ENCODE measurements around the gene RASGEF1B. TPM values are rescaled to one million over a fixed set of nuclear protein-coding genes. Genes with fewer than 3 reads are reported as not detected.

RASGEF1B gene
- total RNA-seq: 10 to 100 TPM in 1 of 4 donors, 1 to 10 TPM in 3; 9.0 to 10.6 (median 9.2) TPM
- polyA plus RNA-seq: 4.3 TPM
- long read RNA-seq, donor 1, partial matches to known transcripts: 0 of 8 reads
- long read RNA-seq, donor 1, other reads (novel, unspliced or antisense): 8 of 8 reads
- long read RNA-seq, donor 2, partial matches to known transcripts: 0 of 1 reads
- long read RNA-seq, donor 2, other reads (novel, unspliced or antisense): 0 of 1 reads
- long read RNA-seq, donor 3, partial matches to known transcripts: 2 of 12 reads
- long read RNA-seq, donor 3, other reads (novel, unspliced or antisense): 6 of 12 reads
- long read RNA-seq, donor 4: 0 reads

DNA sequence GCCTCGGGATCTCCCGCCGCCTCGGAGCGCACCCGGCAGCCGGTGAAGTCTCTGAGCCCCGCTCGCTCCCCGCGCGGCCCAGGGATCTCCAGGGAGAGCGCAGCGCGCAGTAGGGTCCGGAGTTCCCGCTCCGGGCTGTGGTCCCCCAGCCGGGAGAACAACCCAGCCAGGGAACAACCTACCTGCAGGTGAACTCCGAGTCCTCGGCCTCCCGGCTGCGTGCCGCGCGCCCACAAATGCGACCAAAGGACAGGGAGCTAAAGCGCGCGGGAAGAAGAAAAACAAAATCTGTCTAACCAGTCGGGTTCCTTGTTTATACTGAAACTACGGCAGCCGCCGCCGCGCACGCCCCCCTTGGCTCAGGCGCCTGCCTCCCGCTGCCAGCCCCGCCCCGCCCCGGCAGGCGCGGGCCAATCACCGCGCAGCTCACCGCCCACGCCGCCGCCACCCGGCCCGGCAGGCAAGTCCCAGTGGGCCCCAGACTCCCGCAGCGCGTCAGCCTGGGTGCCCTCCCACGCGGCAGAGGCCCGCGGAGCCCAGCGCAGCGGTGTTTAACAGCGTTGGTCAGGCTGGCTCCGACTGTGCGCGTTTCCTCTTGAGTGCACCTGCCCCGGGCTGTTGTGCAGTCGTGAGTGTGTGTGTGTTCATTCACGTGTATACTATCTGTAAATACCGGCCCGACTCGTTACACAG, at the start of gene RASGEF1B:
RASGEF1B (minus strand) TSS at position 320 of the 693 bp plus-strand sequence. CDS start 12,399 bp downstream, outside the sequence.
- DNase-seq: peak; percentile 91 to 96 (median 96)
- Histone ChIP-seq H3K4me1 (ENCODE audit: control insufficient read depth, insufficient read depth, low read length) (no peaks in the 10 kb centered on the region), H3K27me3 (ENCODE audit: control insufficient read depth, insufficient read depth) (no peaks in the 10 kb centered on the region), H3K27ac (ENCODE audit: low read length) (peak within 1 kb of the TSS; percentile 89), H3K9me3 (ENCODE audit: control insufficient read depth, low read length) (no peaks in the 10 kb centered on the region), H3K4me3 (ENCODE audit: low read length) (peak within 1 kb of the TSS; percentile 81)
- intact Hi-C loops (cut with DNase I): no loop called here
- peak; percentile 98 to 99 for ATAC-seq
- WGBS: under 1% methylated on average over 71 of the region's 71 CpGs

DNA sequence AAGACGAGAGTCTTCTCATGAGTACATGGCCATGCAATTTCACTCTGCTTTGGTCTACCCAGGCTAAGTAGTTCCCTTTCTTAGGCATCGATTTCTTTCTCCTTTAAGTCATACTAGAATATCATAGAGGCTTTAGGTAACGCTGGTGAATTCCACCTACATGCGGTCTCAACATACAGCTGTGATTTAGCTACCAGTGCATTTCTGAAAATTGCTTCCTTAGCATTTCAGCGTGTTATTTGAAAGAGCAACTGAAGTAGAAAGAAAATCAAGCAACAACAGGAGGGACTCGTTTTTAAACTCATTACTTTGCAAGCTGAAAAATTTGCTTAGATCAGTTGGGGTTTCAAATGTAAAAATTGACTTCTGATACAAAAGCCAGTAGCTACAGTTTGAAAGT, 48.1 kb upstream of the RASGEF1B start:
- Histone ChIP-seq H3K27ac (ENCODE audit: low read length) (no peak overlapping the region), H3K9me3 (ENCODE audit: control insufficient read depth, low read length) (no peaks in the 10 kb centered on the region), H3K4me3 (ENCODE audit: low read length) (no peak overlapping the region), H3K4me1 (ENCODE audit: control insufficient read depth, insufficient read depth, low read length) (no peaks in the 10 kb centered on the region), H3K27me3 (ENCODE audit: control insufficient read depth, insufficient read depth) (no peaks in the 10 kb centered on the region)
- intact Hi-C loops (cut with DNase I): no loop called here
- WGBS: 84% methylated on average over 6 of the region's 6 CpGs
- no peak for DNase-seq
- ATAC-seq: no peak

DNA sequence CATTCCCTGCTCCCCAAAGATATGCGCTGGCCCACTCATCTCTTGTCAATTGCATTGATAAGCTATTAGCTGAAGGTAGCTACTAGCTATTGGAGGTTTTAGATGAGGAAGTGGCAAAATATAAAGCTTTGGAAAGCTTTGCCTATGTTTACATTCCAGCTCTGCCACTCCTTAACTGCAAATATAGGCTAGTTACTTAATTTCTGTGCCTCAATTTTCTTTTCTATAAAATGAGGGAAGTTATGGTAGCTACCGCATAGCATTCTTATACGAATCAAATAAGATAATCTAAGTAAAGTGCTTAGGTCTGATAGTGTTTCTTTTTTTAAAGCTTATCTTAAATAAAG, 47.7 kb upstream of the RASGEF1B start:
- WGBS: 97% methylated on average over 3 of the region's 3 CpGs
- Histone ChIP-seq H3K27ac (ENCODE audit: low read length) (no peak overlapping the region), H3K4me3 (ENCODE audit: low read length) (no peak overlapping the region), H3K9me3 (ENCODE audit: control insufficient read depth, low read length) (no peaks in the 10 kb centered on the region), H3K4me1 (ENCODE audit: control insufficient read depth, insufficient read depth, low read length) (no peaks in the 10 kb centered on the region), H3K27me3 (ENCODE audit: control insufficient read depth, insufficient read depth) (no peaks in the 10 kb centered on the region)
- ATAC-seq (no peak), DNase-seq (no peak)
- intact Hi-C loops (cut with DNase I): no loop called here

DNA sequence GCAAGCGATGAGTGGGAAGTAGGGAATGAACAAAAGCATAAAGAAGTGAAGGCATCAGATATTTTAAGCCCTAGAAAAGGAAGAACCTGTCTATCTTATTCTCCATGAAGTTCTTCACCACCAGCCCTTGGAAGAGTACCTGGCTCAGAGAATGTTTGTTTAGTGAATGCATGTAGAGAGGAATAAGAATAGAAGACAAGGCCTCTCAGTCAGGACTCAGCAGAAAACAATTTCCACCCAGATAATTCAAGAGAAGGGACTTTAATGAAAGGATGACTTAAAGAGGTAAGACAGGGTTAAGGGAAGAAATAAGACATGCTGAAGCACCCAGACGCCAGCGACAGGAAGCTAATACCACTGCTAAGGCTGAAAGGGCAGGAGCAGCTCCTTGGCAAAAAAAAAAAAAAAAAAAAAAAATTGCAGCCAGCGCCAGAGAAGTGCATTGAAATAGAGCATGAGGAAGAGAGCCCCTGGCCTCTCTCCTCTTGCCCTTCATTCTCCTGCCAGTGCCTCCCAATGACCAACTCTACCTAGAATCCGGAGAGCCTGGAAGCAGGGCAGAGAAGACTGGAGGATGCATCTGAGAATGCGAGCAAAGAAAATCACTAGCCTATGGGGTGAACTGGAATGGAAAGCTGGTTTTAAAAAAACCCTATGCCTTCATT, 47.2 kb upstream of the RASGEF1B start:
- intact Hi-C loops (cut with DNase I): no loop called here
- Histone ChIP-seq H3K9me3 (ENCODE audit: control insufficient read depth, low read length) (no peaks in the 10 kb centered on the region), H3K27me3 (ENCODE audit: control insufficient read depth, insufficient read depth) (no peaks in the 10 kb centered on the region), H3K4me1 (ENCODE audit: control insufficient read depth, insufficient read depth, low read length) (no peaks in the 10 kb centered on the region), H3K4me3 (ENCODE audit: low read length) (no peak overlapping the region), H3K27ac (ENCODE audit: low read length) (no peak overlapping the region)
- 82% methylated on average over 6 of the region's 6 CpGs for WGBS
- no peak for ATAC-seq
- no peak for DNase-seq

DNA sequence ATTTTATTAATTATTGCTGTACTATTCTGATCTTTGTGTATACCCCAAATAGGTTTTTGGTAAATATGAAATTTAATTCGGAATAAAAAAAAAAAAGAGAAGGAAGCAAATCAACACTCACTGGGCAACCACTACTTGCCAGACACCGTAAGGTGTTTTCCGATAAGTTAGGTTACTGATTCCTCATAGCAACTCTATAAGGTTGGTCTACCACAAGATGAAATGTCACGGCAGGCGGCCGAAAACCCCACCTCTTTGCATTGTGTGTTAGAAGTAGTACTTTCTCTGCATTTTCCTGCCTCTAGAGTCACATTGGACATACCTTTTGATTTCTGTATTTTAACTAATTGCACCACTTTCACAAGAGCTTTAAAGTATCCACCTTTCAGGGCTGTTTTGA, 44.5 kb upstream of the RASGEF1B start:
- ATAC-seq: no peak
- H3K27ac ChIP-seq (ENCODE audit: low read length): no peak overlapping the region
- no peaks in the 10 kb centered on the region for H3K9me3 ChIP-seq (ENCODE audit: control insufficient read depth, low read length)
- 94% methylated on average over 6 of the region's 6 CpGs for WGBS
- no peak overlapping the region for H3K4me3 ChIP-seq (ENCODE audit: low read length)
- intact Hi-C loops (cut with DNase I): no loop called here
- H3K27me3 ChIP-seq (ENCODE audit: control insufficient read depth, insufficient read depth): no peaks in the 10 kb centered on the region
- no peaks in the 10 kb centered on the region for H3K4me1 ChIP-seq (ENCODE audit: control insufficient read depth, insufficient read depth, low read length)
- DNase-seq: no peak

DNA sequence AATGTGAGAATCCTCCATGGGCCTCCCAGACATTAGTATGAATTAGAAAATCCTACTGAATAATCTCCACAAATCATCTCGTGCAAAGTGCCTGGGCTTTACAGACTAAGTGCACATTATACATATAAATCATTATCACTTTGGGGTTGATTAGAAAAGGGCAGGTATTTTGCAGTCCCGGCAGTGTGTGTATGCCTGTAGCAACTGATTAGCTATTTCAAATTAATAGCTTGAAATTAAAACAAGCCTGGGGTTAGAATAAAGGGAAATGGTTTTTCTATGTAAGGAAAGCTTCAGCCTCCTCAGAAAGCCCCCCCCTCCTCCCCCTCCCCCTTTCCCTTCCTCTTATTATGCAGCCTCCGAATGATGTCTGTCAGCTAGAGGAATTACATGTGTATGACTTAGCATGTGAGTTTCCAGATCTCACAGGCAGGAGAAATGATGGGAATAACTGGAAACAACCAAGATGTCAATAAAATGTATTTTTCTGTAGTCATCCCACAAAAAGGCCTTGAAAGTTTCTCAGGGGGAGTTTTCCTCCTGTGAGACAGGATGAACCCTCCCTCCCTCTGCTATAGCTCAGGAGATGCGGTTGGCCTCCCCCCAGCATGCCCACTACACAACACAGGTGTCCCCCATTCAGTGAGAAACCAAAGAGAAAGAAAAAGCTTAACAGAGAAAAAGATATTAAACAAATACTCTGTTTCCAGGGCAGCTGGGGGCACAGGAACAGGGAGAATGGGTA, 41.2 kb upstream of the RASGEF1B start:
- H3K9me3 ChIP-seq (ENCODE audit: control insufficient read depth, low read length): no peaks in the 10 kb centered on the region
- ATAC-seq (no peak), DNase-seq (no peak)
- no peak overlapping the region for H3K4me3 ChIP-seq (ENCODE audit: low read length)
- intact Hi-C loops (cut with DNase I): no loop called here
- H3K27me3 ChIP-seq (ENCODE audit: control insufficient read depth, insufficient read depth): no peaks in the 10 kb centered on the region
- H3K27ac ChIP-seq (ENCODE audit: low read length): no peak overlapping the region
- WGBS: 54% methylated on average over 4 of the region's 4 CpGs
- H3K4me1 ChIP-seq (ENCODE audit: control insufficient read depth, insufficient read depth, low read length): no peaks in the 10 kb centered on the region

DNA sequence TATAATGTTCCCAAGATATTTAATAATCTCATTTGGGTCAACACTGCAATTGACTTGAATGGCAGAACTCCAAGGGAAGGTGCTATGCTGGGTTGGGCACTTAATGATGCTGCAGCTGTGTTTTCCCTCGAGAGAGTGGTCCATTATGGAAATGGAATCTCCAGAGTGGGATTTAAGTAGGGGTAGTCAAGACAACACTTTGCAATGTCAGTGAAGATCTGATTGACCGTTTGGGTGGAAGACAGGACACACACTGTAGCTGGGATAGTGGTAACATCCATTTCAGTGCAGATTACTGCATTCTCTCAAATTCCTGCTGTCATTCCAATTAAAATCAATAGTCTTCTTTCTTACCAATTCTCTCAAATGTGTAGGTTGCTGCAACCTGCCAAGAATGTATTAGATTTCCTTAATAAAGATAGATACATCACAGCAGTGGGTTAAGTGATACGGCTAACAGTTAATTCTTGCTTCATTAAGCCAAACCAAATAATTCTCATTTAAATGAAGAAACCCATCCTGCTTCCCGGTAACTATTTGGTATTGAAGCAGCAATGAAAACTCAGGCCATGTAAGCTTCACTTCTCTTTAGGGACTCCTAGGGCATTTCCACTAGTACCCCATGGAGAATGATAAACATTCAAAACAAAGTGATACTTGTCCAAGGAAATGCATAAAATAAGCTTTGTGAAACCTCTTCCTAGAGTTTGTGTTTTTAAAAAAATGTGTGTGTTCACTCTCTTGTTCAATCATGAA, 40.5 kb upstream of the RASGEF1B start:
- H3K4me1 ChIP-seq (ENCODE audit: control insufficient read depth, insufficient read depth, low read length): no peaks in the 10 kb centered on the region
- intact Hi-C loops (cut with DNase I): no loop called here
- H3K27me3 ChIP-seq (ENCODE audit: control insufficient read depth, insufficient read depth): no peaks in the 10 kb centered on the region
- H3K27ac ChIP-seq (ENCODE audit: low read length): no peak overlapping the region
- H3K4me3 ChIP-seq (ENCODE audit: low read length): no peak overlapping the region
- H3K9me3 ChIP-seq (ENCODE audit: control insufficient read depth, low read length): no peaks in the 10 kb centered on the region
- no peak for ATAC-seq
- DNase-seq: no peak
- WGBS: 78% methylated on average over 4 of the region's 4 CpGs

DNA sequence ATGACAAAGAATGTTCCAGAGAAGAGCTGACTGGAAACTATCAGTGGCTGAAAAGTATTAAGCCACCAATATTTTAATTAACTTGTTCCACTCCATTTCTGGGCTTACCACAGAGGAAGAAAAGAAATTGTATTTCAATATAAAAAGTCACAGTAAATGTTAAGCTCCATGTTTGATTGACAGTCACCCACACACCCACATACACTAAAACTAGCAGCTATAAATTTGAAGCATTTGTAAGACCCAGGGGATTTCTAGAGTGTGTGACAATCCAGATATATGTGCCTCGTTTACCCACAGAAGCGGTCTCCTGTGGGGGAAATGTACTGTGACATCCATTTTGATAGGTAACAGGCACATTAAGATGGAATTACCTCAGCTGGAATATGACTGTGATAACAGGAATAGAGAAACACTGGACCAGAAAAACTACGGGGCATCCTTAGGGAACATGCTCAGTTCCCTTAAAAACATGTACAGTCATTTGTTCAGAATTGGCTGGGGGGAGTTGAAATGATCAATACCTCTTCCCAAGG, 39.0 kb upstream of the RASGEF1B start:
- Histone ChIP-seq H3K27ac (ENCODE audit: low read length) (no peak overlapping the region), H3K4me1 (ENCODE audit: control insufficient read depth, insufficient read depth, low read length) (no peaks in the 10 kb centered on the region), H3K4me3 (ENCODE audit: low read length) (no peak overlapping the region), H3K27me3 (ENCODE audit: control insufficient read depth, insufficient read depth) (no peaks in the 10 kb centered on the region), H3K9me3 (ENCODE audit: control insufficient read depth, low read length) (no peaks in the 10 kb centered on the region)
- intact Hi-C loops (cut with DNase I): no loop called here
- WGBS: 86% methylated on average over 3 of the region's 3 CpGs
- DNase-seq (no peak), ATAC-seq (no peak)

DNA sequence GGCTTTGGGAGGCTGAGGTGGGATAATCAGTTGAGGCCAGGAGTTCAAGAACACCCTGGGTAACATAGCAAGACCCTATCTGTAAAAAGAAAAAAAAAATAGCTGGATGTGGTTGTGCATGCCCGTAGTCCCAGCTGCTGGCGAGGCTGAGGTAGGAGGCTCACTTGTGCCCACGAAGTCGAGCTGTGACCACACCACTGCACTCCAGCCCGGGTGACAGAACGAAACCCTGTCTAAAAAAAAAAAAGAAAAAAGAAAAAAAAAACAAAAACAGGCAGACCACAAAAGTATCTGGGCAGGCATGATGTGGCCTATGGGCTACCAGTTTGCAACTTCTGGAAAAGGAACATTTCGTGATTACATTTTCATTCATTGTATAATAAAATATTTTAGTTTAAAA, 38.1 kb upstream of the RASGEF1B start:
- 86% methylated on average over 7 of the region's 7 CpGs for WGBS

DNA sequence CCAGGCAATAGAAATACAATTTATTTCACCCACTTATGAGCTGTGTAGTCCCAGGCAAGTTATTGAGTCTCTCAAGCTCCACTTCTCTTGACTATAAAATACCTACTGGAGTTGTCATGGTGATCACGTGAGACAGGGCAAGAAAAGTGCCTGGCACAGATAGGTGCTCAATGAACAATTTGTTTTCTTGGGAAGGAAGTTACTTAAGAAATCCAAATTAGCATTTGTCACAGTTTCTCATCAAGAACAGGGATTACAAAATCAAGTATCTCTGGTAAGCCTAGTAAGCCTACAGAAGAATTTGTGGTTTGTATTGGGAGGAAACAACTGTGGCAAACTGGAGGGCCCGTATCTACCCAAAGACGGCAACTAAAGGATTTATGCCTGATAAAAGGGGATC, 37.5 kb upstream of the RASGEF1B start:
- intact Hi-C loops (cut with DNase I): no loop called here
- DNase-seq: no peak
- H3K4me1 ChIP-seq (ENCODE audit: control insufficient read depth, insufficient read depth, low read length): peaks cover 3% of the 10 kb centered on the region
- no peaks in the 10 kb centered on the region for H3K9me3 ChIP-seq (ENCODE audit: control insufficient read depth, low read length)
- ATAC-seq: no peak
- WGBS: 82% methylated on average over 3 of the region's 3 CpGs
- H3K27ac ChIP-seq (ENCODE audit: low read length): no peak overlapping the region
- H3K4me3 ChIP-seq (ENCODE audit: low read length): no peak overlapping the region
- H3K27me3 ChIP-seq (ENCODE audit: control insufficient read depth, insufficient read depth): no peaks in the 10 kb centered on the region

More for the DNA sequence above, 38.1 kb upstream of the RASGEF1B start:
- DNase-seq (no peak), ATAC-seq (no peak)
- Histone ChIP-seq H3K9me3 (ENCODE audit: control insufficient read depth, low read length) (no peaks in the 10 kb centered on the region), H3K4me3 (ENCODE audit: low read length) (no peak overlapping the region), H3K27ac (ENCODE audit: low read length) (no peak overlapping the region), H3K27me3 (ENCODE audit: control insufficient read depth, insufficient read depth) (no peaks in the 10 kb centered on the region), H3K4me1 (ENCODE audit: control insufficient read depth, insufficient read depth, low read length) (peaks cover under 1% of the 10 kb centered on the region)
- intact Hi-C loops (cut with DNase I): no loop called here
